Measurements from ENCODE around the gene SERINC5.

Gene SERINC5

DNA sequence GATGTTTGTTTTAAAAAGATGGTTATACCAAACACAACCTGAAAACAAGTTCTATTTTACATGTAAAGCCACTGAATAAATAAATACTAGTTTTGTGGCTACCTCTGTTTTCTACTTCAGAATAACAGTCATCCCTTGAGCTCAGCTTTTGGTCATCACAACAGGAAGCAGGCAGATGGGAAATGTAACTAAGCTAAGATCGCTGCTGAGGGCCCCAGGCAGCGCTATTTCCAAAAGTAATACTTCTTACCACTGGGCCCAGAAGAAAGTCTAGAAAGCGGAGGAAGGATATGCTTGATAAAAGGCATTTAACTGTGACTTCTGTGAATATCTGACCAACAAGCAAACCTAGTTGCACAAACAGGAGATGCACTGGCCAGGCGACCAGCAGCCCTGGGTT is 61.4 kb downstream of the SERINC5 start:
- no peak overlapping the region for H3K4me3 ChIP-seq (ENCODE audit: control insufficient read depth, low read depth, low read length)
- DNase-seq (ENCODE audit: low read depth): no peak
- TF ChIP-seq, protein P1, sequence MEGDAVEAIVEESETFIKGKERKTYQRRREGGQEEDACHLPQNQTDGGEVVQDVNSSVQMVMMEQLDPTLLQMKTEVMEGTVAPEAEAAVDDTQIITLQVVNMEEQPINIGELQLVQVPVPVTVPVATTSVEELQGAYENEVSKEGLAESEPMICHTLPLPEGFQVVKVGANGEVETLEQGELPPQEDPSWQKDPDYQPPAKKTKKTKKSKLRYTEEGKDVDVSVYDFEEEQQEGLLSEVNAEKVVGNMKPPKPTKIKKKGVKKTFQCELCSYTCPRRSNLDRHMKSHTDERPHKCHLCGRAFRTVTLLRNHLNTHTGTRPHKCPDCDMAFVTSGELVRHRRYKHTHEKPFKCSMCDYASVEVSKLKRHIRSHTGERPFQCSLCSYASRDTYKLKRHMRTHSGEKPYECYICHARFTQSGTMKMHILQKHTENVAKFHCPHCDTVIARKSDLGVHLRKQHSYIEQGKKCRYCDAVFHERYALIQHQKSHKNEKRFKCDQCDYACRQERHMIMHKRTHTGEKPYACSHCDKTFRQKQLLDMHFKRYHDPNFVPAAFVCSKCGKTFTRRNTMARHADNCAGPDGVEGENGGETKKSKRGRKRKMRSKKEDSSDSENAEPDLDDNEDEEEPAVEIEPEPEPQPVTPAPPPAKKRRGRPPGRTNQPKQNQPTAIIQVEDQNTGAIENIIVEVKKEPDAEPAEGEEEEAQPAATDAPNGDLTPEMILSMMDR (IDR thresholded peaks at IDR 0.05; ENCODE audit: control insufficient read depth, insufficient read depth, low read depth, low read length, missing control alignments): no peak

DNA sequence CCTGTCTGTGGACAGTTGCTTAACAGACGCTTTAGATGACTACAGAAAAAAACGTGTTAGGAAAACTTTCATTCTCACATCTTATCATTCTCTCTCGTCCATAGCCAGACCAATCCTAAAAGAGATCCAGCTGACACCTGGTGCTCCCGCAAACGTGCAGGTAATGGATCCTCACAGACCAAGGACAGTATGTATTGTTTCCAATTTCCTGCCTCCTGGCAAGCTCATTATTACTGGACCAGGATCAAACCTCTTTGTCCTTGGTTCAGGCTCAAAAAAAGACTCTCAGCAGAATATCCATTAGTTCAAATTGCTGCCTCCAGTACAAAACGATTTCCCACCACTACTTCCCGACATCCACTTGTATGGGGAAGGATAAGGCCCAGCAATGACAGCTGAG is 62.4 kb downstream of the SERINC5 start:
- TF ChIP-seq, protein P1 (IDR thresholded peaks at IDR 0.05; ENCODE audit: control insufficient read depth, insufficient read depth, low read depth, low read length, missing control alignments): no peak
- no peak overlapping the region for H3K4me3 ChIP-seq (ENCODE audit: control insufficient read depth, low read depth, low read length)
- no peak for DNase-seq (ENCODE audit: low read depth)

DNA sequence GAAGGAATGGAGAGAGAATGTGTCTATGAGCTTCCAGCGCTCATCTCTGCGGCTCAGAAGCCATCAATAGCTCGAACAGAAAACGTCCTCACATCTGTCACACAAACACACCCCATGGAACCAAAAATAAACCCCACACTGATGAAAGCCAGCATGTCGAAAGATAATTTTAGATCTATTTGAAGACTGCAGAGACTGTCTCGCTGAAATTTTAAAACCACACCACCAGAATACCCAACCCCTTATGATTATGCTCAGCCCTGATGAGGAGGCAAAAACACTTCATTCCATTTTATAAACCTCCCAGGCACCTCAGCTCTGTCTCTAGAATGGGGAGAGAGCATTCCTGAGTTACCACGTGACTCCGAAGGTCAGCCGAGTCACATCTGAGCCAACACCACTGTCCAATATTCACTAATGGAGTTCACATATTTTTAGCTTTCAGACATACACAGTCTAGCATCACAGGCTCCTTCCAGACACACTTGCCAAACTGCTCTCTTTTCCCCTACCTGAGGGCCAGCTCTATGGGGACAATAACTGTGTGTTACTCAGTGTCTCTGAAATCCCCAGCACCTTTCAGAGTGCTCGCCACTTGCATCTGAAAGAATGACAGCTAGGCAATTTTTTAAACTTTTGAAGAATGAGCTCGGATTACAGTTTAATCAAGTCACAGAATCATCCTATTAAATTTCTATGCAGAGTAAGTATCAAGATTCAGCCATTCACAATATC is 63.2 kb downstream of the SERINC5 start:
- TF ChIP-seq, protein P1 (IDR thresholded peaks at IDR 0.05; ENCODE audit: control insufficient read depth, insufficient read depth, low read depth, low read length, missing control alignments): no peak
- H3K4me3 ChIP-seq (ENCODE audit: control insufficient read depth, low read depth, low read length): no peak overlapping the region
- no peak for DNase-seq (ENCODE audit: low read depth)

DNA sequence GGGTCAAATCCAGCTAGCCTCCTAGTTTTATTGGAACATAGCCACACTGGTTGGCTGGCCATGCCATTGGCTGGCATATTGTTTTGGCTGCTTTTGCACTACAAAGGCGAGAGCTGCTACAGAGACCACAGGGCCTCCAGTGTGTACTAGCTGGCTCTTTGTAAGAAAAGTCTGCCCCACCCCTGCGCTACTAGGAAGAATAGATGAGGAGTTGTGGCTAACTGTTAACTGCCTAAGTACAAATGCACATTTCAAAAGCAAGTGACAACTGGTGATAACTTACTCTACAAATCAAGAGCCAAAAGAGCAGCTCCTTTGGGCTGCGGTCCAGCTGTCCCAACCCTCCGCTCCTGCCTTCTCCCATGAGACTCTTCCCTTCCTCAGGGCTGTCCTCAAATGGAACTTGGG is 63.9 kb downstream of the SERINC5 start:
- H3K4me3 ChIP-seq (ENCODE audit: control insufficient read depth, low read depth, low read length): no peak overlapping the region
- TF ChIP-seq, protein P1 (IDR thresholded peaks at IDR 0.05; ENCODE audit: control insufficient read depth, insufficient read depth, low read depth, low read length, missing control alignments): no peak

DNA sequence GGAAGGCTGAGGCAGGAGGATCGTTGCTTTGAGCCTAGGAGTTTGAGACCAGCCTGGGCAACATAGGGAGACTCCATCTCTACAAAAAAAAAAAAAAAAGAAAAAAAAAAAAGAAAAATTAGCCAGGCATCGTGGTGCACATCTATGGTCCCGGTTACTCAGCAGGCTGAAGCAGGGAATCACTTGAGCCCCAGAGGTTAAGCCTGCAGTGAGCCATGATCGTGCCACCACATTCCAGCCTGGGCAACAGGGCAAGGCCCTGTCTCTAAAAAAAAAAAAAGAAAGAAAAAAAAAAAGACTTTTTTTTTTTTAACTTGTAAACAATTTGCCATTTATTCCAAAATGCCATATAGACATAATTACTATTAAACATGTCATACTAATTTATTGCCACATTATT is 64.5 kb downstream of the SERINC5 start:
- no peak for DNase-seq (ENCODE audit: low read depth)
- TF ChIP-seq, protein P1 (IDR thresholded peaks at IDR 0.05; ENCODE audit: control insufficient read depth, insufficient read depth, low read depth, low read length, missing control alignments): no peak
- no peak overlapping the region for H3K4me3 ChIP-seq (ENCODE audit: control insufficient read depth, low read depth, low read length)

More for the DNA sequence above, 63.9 kb downstream of the SERINC5 start:
- DNase-seq (ENCODE audit: low read depth): no peak

DNA sequence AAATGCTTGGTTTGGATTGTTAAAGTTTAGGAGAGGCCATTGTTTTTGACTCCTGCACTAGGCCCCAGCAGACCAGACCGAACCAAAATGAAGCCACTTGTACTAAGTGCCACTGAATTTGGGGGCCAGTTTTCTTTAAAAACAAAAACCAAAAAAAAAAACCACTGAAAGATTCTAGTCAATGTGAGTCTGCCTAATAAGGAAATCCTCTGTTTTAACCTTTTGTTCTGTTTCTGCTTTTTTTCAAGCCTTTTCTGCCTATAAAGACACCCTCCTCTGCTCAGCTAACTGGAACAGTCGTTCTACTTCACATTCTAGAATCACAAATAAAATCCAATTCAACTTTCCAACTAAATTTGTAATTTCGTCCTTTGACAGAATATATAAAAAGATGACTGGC is 64.9 kb downstream of the SERINC5 start:
- no peak for DNase-seq (ENCODE audit: low read depth)
- H3K4me3 ChIP-seq (ENCODE audit: control insufficient read depth, low read depth, low read length): no peak overlapping the region
- TF ChIP-seq, protein P1 (IDR thresholded peaks at IDR 0.05; ENCODE audit: control insufficient read depth, insufficient read depth, low read depth, low read length, missing control alignments): no peak
